ENCODE measurements around the gene MYB.

The MYB gene

DNA sequence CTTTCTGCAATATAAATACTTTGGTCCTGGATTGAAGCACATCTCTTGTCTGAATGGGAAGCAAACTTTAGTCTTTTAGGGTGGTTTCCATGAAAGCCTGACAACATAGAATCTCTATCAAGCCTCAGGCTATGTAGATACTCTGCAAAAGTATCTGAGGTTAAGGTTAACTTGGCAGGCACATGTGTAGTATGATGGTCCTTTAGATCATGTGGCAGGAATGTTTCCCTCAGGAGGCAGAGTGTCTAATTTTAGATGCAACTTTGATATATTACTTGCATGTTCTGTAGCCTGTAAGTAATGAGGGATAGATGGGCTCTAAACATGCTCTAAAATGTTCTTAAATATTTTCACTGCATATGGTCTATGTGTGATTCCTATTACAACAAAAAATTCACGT is 8.2 kb downstream of the MYB start:
- DNase-seq = no peak

DNA sequence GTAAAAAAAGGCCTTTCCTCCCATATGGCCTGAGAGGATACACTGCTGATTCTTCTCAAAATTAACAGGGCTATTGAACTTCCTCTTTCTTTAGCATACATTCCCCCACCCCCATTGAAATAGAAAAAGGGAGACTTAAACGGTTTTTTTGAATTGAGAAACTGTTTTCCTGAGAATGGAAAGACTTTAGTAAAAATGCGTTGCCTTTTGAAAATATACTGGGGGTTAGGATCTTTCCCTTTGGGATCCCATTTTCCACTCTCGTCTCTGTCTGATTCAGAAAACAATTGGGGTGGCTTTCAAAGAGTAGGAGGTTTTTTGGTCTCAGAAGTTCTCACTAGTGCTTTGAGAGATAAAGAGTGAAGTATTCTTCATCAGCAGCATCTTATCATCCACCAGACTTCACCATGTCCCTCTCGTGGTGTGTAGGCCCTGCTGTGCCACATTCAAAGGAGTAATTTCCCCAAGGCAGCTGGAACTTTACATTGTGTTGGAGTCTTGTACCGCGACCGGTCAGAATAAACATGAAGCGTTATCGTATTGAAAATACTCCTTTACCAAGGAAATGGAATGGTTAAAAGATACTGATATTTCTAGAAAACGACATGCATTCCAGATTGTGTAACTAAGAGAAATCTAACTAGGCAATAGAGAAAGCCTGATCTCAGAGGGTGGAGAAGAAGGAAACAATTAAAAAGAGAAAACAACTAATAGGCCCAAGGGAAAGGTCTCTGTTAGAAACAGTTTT is 10.6 kb downstream of the MYB start:
- DNase-seq = no peak

DNA sequence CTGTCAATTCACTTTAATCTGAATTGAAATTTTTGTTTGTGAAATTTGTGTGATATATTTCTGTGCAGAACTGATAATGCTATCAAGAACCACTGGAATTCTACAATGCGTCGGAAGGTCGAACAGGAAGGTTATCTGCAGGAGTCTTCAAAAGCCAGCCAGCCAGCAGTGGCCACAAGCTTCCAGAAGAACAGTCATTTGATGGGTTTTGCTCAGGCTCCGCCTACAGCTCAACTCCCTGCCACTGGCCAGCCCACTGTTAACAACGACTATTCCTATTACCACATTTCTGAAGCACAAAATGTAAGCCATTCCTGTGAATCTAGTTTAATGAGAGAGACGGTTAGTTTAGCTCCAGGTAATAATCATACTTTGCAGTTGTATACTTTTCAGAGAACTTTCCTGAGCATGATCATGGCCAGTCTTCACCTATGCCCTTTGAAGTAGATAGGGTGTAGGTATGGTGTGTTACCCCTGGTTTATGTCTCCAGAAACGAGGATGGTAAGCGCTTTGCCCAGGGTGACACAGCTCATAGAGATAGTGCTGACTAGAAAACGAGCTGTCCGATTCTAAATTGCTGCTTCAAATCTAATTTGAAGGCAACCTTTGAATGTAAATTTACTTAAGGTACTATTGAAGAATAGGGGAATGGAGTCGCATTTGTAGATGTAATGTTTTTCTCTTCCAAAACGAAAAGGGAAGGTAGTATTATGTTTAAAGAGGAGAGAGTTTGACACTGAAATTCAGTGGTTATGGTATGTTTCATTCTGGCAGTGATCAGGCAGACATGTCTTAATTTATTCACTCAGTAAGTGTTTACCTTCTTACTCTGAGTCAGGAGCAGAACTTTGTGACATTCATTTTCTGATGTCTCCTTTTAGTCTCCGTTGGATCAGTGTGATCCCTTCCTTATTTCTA is 11.4 kb downstream of the MYB start:
- DNase-seq = no peak

DNA sequence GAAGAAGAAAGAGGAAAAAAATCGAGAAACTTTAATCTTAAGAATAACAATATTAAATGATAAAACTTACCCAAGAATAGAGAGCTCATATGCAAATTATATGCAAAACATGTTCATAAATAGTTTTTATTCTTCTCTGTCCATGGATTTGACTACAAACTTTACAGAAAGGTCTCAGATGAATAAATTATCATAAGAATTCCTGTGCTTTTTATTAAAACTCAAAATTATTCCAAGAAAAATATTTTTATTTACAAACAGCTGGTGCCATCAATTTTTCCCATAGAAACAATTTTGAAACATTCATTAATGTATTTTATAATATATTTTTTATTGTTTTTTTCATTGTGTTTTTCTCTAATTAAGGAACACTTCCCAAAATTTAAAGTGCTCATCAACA is 12.1 kb downstream of the MYB start:
- no peak for DNase-seq

DNA sequence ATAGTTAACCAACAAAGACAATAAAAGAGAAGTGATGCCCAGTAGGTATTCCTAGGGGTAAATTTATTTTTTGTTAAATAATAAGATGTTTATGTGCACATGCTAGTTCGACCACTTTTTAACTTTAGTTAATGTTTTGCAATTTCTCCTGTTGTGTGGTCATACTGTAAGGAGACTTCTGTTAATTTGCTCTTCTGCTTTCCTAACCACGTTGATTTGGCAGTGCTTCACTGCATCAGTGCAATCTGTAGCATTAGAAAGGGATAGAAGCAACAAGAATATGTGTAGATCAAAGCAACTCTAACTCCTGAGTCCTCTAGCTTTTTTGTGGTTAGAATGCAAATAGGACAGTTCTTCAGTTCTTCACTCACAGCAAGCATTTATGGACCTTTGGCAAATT is 13.9 kb downstream of the MYB start:
- DNase-seq = no peak

DNA sequence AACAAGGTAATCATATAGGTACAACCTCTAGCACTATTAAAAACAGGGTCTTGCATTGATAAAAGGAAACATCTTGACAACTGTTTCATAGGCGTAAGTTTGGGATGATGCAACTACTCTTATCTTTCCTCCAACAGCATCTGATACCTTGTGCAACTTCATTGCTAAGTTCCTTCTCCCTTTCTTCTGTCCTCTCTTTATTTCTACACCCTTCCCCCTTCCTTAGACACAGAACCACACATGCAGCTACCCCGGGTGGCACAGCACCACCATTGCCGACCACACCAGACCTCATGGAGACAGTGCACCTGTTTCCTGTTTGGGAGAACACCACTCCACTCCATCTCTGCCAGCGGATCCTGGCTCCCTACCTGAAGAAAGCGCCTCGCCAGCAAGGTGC is 14.4 kb downstream of the MYB start:
- DNase-seq = no peak

DNA sequence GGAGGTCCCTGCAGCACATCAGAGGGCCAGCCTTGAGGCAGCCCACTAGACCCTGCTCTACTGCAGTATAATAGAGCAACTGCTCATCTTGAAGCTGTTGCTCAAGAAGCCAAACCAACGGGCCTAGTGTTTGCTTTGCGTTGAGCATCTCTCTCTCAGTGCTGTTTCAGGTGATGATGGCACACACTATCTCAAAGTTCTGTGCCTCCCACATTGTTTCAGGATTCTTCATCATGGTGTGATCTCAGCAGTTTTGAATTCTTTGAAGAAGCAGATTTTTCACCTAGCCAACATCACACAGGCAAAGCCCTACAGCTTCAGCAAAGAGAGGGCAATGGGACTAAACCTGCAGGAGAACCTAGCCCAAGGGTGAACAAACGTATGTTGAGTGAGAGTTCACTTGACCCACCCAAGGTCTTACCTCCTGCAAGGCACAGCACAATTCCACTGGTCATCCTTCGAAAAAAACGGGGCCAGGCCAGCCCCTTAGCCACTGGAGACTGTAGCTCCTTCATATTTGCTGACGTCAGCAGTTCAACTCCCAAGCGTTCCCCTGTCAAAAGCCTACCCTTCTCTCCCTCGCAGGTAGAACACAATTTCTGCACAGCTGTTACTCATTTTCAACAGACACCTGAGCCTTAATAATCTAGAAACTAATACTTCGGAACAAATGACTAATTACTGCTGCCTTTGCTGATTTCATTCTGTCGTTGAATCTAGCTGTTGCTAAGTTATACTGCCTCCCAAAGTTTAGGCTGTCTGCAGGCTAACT is 15.8 kb downstream of the MYB start:
- peak in 1 of 5 donors; percentile 48 for DNase-seq

DNA sequence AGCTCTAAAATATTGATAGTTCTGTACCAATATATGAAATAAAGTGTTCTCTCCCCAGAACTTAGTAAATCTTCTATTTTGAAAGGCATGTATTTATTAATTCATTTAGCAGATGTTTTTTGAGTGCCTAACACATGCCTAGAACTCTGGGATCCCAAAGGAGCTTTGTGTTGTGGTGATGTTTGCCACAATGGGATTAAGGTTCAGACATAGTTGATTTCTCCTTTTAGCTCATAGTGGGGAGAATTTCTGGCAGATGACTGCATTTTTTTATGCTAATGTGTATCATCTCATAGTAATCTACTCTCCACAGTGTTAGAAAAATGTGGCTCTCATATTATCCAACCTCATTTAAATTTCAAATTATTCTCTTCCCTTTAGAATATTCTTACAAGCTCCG is 21.7 kb downstream of the MYB start:
- DNase-seq = no peak

DNA sequence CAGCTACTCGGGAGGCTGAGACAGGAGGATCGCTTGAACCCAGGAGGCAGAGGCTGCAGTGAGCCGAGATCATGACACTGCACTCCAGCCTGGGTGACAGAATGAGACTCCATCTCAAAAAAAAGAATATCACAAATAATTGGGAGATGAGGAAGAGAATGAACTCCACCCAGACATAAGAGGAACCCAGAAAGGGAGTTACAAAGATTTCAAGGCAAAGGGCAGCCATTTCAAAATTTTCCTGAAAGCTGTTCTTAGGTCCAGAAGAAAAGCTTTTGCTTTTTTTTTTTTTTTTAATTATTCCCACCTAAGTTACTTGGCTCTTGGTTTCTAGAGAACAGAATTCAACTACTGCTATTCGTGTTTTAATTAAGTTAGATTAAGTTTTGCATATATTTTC is 23.8 kb downstream of the MYB start:
- no peak for DNase-seq

DNA sequence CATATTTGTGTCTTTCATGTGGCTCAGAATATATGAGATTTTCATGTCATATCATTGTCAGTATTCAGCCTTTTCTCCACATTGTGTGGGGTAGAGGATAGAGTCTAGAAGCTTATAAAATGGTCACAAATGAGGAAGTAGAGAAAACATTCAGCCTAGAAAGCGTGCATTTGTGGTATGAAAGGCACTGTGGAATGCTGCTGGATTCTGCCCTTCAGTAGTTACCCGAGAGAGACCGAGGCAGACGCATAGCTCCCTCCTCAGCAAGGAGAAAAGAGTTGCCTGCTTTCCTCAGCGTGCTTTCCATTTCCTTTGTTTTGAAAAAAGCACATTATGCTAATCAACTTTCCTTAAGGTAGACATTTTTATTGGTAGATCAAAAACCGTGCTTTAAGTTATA is 28.7 kb downstream of the MYB start:
- DNase-seq = no peak

DNA sequence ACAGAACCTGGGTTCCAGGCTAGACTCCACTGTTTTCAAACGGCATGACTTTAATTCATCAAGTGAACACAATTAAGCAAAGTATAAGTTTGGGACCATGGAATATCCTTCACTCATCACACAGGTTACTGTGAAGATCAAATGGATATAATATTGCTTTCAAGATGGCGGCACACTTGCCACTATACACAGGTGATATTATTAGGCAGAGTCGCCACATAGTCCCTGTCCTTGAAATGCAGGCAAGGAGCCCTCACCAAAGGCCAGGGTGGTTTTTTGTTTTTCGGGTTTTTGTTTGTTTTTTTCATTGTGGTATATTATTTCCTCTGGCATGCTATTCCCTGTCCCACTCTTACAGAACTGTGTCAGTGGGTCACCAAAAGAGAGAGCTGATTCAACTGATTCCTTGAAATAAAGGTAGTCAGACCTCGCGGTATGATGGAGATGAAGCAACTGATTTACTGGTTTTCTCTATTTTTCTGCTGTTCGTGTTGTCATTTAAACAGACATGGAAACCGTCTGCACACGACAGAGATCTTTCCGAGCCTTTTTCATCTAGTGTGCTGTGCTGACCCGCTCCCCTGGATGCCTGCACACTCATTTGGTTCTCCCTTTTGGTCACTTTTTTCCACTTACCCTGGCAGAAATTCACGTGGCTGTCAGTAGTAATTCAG is 29.7 kb downstream of the MYB start:
- DNase-seq = peak in 1 of 5 donors; percentile 51

DNA sequence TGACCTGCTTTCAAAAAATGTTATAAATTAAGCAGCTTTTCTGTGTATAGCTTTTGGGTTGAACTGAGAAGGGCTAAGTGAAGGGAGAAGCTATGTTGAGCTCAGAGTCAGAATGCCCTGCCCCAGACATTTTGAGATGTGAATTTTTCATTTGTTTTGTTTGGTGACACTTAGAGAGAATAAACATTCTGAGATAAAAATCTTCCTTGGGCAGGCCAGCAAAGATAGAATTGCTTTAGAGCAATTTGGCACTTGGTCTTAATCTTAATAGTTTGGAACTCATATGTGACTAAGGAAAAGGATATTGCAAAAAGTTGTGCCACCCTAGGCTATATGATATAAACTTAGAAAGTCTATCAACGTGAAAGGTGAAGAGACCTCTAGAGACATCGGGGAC is 30.2 kb downstream of the MYB start:
- DNase-seq = no peak

DNA sequence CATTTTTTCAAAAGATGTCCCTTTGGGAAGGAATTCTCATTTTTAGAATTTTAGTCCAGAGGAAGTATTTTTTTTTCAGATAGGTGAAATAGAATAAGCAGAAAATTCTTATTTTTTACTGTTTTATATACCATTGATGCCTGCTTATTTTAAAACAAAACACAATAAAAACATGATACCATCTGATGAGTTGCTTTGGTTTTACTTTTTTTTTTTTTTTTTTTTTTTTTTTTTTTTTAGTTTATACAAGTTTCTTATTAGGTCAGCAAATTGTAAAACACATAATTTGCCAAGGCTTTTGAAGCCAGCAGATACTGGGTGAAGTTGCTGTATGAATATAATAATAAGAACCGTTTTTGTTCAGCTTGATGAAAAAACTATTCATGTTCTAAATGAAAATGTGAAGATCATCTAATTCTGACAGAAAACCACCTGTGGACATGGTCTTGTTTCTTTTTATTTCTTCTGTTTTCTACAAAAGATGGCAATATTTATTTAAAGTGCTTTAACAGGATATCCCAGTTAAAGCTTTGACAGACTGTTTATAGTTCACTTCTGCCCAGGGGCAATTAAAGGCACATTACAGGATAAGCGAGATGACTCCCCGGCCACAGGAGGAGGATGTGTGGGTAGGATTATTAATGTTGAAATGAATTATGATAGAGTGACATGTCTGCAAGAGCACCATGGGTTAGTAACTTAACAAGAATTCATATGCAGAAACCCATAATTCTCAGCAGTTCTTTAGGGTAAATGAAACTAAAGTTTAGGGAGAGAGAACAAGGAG is 31.1 kb downstream of the MYB start:
- peak in 1 of 5 donors; percentile 58 for DNase-seq

DNA sequence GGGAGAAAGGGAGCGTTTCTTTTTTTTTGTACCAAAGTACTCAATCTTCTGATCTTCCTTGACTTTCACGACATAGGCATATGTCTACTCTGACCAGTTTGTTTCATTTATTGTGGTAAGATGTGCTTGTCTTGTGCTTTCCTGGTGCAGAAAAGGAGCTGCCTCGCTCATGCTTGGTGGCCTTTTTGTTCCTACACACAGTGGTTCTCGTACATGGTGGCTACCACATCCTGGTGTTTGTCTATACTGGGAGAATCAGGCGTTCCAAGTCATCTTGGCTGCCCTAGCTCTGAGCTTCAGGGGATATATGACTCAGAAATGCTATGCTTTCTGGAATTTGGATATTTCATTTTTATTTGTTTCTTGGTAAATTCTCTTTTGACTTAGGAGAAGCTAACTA is 31.8 kb downstream of the MYB start:
- DNase-seq = peak in 1 of 5 donors; percentile 53

DNA sequence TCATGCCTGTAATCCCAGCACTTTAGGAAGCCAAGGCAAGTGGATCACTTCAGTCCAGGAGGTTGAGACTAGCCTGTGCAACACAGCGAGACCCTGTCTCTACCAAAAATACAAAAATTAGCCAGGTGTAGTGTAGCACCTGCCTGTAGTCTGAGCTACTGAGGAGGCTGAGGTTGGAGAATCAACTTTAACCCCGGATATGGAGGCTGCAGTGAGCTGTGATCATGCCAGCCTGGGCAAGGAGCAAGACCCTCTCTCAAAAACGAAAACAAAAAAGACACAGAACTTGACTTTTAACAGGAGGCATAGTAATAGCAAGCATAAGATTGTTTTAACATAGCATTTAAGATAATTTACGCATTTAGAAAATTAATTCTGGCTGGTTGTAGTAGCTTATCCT is 32.5 kb downstream of the MYB start:
- no peak for DNase-seq

DNA sequence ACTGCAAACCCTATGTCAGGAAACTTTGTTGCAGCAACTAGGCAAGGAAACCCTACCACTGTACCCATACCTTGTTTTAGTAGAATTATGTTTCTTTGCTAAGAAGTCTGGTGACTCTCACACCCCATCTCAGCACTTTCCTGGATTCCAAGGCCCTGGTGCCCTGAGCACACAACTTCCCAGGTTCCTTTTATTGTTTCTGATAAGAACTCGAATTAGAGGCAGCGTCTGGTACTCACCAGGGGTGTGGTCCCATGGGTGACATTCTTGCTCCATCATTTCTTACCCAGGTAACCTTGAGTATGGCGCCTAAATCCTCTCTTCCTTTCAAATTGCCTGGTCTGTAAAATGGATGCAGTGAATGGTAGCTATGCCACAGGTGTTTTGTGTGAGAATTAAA is 34.1 kb downstream of the MYB start:
- no peak for DNase-seq

DNA sequence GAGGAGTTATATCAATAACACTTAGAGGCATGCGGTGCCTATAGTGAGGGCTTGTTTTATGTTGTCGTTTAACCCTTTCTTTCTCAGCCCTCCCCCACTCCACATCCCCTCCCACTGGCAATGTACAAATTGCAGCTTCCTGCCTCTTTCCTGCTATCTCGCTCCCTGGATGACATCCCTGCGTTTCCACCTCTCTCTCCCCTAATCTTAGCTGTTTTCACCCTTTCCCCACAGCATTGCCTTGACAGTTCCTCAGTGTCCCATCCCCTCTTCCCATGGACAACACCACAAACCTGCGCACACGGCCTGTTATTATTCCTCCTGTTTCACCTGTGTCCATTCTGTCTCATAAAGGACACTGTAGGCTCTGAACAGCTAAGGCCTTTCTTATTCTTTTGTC is 34.5 kb downstream of the MYB start:
- no peak for DNase-seq

DNA sequence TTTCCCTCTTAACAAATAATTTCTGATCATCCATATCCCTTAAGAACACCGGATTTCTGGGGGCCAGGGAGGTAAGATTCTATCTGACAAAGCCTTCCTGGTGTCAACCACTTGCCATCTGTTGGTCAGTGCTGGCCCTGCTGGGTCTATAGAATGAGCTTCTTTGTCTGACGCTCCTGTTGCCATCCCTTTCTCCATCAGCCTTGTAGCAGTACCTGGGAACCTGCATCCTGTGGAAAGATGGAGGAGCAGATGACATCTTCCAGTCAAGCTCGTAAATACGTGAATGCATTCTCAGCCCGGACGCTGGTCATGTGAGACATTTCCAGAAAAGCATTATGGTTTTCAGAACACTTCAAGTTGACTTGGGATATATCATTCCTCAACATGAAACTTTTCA is 36.6 kb downstream of the MYB start:
- DNase-seq = no peak

DNA sequence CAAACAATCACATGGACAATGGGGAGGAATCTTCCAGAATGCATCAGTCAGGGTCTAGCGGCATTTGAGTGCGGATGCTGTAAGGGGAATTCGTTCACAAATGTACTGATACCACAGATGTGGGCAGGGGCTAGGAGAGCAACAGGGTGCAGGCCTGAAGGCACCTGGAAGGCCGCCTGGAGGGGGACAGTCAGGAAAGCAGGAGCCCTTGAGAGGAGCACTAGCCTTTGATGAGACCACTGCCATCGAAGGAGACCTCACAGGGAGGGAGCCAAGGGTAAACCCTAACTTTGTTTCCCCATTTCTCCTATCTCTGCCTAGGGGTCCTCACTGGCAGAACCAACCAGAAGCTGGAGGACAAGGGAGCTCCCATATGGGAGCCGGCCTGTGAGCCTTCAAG is 38.2 kb downstream of the MYB start:
- DNase-seq = no peak

DNA sequence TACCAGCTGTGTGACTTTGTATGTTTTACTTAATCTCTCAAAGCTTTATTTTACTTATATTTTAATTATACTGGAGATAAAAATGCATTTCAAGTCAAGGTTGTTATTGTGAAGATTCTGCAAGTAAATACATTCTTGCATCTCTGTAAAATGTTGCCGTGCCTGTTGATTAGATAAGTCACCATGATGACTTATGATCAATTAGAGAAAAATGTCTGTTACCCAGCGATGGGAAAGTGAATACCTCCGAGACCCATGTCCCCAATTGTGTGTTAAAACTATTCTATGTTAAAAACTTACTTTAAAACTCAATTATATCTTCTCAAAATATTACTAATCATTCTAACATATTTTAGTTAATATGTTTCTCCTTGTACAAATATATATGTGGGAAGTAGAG is 39.9 kb downstream of the MYB start:
- no peak for DNase-seq

DNA sequence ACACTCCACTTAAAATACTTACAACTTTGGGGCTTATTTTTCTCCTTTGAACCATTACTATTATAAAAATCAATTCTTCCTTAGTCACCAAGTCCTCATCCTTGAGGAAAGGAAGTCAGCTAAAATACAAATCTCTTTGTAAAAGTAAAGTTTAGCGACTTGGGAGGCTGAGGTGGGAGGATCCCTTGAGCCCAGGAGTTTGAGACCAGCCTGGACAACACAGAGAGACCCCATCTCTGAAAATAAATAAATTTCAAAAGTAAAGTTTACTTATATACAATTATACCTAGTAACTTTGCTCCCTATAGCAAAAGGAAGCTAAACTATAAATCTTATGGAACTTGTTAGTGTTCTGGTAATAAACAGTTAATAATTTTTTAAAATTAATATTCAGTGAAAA is 40.4 kb downstream of the MYB start:
- no peak for DNase-seq

DNA sequence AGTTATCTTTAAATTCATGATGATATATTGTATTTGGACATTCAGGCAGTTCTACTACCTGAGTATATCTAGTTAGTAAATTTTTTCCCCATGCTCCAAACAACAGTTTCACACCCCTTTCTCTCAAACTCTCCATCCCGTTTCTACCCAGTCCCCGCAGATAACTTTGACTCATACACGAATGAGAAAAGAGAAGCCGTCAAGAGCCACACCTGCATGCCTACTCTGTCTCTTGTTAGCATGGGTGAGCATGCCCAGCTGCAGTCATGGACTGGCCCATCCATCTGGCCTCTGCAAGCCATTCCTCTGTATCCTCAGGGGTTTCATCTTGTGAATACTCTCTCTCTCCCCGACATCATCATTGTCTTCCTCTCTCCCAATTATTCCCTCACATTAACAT is 41.5 kb downstream of the MYB start:
- DNase-seq = no peak

Measured in T-helper 1 cell (primary cell).